Stimulated activated CD4-positive, alpha-beta T cell treated with anti-CD3 and anti-CD28 coated beads, Interleukin-1b, Interleukin-23, amount 100 ng/mL, for 48 hours (primary cell): ENCODE results near the gene ANP32B.
"Not testable (repeated sequence)": the region's sequence is repeated elsewhere in the genome, so short reads cannot be mapped to it uniquely, and the experiment has no call there.

Experiments used
- DNase-seq: peaks from one replicate; pipeline ENCODE4 v3.0.0-alpha.2; 2020

Gene ANP32B

DNA sequence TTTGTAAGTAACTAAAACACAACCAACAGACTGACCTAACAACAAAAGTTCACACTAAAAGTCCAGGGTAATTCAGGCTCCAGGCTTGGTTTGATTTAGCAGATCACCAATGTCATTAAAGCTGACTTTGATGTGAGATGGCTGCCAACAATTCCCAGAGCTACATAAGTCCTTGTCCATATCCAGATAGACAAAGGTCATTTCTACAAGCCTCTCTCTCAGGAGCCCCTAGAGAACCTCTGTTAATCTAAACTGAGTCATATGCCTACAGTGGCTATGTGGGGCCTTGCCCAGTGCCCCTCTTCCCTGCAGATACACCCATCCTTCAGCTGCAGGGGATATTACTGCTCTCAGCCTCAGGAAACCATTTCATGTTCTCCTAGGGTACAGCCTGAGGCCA is 18.2 kb upstream of the ANP32B start:
- DNase-seq = no peak

DNA sequence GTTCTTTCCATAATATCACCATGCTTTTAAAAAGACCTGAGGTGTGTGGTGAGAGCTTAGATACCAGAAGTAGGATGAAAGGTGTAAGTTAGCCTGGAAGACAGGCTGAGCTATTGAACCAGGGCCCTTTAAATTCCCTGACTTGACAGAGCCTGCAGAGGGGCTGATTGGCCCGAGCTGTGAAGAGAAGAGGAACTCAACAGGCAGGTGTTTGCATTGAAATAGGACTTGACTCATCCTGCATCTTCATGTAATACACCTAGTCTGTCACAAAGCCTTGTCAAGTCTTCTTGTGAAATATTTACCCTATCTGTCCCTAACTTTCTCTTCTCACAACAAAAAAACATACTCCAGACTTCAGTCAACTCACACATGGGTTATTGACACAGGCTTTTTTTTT is 16.6 kb upstream of the ANP32B start:
- no peak for DNase-seq

DNA sequence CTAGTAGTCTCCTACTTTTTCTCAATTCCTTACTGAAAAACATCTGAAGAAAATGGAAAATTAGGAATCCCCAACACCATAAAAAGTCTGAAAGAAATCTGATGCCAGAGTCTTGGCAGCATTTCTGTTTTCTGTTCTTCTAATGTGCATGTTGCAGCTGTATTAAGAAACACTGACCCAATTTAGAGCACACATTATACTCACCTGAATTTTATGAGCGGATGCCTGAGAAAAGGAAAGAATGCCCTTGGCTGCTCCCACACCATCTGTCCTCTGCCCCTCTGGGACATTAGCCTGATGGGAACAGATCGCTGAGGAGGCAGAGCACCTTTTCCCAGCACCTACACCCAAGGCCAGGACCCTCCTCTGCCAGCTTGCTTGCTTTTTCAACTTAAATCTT is 14.1 kb upstream of the ANP32B start:
- no peak for DNase-seq

- DNase-seq = no peak
Measured at GRCh38 chr9:97970165-97970564, 13.0 kb upstream of the ANP32B start.

GRCh38 chr9:97972753-97973152 is 10.4 kb upstream of the ANP32B start:
- no peak for DNase-seq

DNA sequence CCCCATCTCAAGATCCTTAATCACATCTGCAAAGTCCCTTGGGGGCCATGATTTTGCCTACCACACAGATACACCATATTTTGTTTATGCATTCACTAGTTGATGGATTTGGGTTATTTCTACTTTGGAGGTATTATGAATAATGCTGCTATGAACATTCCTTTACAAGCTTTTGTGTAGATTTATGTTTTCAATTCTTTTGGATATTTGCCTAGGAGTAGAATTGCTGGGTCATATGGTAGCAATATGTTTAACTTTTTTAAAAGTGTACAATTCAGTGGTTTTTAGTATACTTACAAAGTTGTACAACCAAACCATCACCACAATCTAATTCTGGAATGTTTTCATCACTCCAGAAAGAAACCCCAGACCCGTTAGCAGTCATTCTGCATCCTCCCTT is 7.8 kb upstream of the ANP32B start:
- DNase-seq = no peak

DNA sequence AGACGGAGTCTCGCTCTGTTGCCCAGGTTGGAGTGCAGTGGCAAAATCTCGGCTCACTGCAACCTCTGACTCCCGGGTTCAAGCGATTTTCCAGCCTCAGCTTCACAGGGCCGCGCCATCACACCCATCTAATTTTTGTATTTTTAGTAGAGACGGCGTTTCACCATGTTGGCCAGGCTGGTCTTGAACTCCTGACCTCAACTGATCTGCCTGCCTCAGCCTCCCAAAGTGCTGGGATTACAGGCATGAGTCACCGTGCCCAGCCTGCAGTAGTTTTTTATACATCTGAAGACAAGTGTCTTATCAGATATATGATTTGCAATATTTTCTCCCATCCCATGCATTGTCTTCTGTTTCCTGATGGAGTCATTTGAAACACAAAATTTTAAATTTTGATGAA is 6.5 kb upstream of the ANP32B start:
- DNase-seq = not testable (repeated sequence)

- DNase-seq = no peak
Measured at GRCh38 chr9:97978371-97979130, 4.6 kb upstream of the ANP32B start.

DNA sequence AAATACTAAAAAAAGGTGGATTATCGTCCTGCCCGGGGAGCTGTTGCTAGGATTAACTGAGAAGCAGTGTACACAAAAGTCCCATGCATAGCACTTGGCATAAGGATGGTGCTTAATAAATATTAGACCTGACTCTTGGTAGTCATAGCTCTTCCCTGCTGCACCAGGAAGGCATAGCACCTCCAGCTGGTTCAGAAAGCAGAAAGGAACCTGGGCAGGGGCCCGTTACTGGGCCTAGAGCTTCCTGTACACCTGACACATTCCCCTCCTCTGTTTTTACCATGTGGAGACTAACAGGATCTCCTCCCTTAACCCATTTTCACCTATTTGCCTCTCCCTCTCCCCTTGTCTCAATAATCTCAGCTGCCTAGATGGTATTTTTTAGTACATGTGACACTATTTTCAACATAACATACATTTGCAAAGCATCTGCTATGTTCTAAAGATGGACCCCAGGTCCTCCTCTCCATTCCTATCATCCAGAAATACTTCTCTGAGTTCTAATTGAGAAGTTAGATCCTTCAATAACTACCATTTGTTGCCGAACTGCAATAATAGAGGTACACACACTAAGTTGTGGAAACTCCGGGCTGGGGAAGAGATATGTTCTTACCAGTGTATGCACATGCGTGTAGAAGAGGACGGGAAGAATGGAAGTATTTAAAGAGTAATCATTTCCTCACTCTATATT is 3.2 kb upstream of the ANP32B start:
- no peak for DNase-seq

DNA sequence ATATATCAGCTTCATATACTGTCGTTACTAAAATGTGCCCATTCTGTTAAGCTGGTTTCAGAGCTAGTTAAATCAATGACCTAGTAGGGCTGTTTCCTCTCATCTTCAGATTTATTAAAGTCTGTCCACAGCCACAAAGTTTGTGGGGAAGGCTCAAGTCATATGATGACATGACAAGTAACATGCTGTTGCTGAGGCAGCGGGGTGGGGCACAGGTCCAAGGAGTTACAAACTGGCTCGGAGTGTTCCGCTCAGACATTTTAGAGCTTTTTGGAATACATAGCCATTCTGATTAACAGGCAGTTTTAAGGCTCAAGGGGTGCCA is 2.7 kb upstream of the ANP32B start:
- no peak for DNase-seq

- no peak for DNase-seq
Measured at GRCh38 chr9:97980918-97981845, 2.0 kb upstream of the ANP32B start.

DNA sequence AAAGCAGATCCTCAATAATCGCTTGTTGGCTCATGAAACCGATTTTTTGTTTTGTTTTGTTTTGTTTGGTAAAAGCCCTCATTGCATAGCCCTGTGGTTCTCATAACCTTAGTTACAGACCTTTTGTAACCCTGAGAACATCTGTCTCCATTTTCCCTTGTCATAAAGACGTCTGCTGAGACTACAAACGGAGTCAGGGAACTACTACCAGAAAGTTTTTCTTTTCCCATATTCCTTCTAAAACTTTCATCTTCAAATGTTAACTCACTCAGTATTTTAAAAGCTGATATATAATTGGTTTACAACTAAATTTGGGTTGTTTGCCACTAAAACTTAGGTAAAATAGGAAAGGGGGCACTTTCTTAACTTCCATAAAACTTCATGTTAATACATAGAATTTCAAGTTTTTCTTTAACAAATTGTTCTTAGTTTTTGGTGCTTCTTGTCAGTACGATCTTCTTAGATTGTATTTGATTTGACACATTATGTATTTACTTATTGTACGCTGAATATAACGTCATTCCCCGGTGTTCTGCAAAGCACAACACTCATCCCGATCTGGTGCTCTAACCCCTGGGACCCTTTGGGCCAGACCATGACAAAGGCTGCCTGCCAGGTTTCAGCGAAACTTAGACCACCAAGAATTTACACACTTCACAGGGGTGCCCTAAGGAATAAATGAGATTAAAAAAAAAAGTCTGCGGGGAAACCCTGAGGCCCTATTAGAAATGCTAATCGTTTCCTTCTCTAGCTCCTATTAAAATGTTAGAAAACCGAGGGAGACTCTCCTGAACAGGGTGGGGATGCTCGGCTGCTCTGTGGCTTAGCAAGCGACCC is 1.1 kb upstream of the ANP32B start:
- no peak for DNase-seq

DNA sequence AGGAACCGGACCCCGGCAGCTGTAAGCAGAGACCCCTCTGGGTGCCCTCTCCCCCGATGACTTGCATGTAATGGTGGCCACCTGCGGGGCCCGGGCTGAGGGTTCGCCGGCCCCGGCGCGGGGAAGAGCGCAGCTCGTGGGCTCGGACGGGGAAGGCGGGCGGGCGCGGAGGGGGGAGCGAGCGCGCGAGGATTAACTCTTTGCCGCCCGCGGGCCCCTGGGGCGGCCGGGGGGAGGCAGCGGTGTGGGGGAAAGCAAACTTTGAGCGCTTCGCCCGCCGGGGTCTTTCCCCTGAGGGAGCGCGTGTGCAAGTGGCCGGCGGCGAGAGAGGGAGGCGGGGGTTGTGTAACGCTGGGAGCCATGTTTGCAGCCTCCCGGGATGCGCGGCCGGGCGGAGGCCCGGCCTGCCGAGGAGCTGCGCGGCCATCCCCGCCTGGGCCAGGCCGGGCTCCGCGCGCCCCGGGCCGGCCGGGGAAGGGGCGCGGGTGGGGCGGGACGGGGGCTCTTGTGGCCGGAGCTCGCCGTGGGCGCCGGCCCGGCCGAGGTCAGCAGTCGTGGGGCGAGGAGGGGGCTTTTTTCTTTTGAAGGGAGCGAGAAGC is 547 bp downstream of the ANP32B start:
- DNase-seq = peak; percentile 51

DNA sequence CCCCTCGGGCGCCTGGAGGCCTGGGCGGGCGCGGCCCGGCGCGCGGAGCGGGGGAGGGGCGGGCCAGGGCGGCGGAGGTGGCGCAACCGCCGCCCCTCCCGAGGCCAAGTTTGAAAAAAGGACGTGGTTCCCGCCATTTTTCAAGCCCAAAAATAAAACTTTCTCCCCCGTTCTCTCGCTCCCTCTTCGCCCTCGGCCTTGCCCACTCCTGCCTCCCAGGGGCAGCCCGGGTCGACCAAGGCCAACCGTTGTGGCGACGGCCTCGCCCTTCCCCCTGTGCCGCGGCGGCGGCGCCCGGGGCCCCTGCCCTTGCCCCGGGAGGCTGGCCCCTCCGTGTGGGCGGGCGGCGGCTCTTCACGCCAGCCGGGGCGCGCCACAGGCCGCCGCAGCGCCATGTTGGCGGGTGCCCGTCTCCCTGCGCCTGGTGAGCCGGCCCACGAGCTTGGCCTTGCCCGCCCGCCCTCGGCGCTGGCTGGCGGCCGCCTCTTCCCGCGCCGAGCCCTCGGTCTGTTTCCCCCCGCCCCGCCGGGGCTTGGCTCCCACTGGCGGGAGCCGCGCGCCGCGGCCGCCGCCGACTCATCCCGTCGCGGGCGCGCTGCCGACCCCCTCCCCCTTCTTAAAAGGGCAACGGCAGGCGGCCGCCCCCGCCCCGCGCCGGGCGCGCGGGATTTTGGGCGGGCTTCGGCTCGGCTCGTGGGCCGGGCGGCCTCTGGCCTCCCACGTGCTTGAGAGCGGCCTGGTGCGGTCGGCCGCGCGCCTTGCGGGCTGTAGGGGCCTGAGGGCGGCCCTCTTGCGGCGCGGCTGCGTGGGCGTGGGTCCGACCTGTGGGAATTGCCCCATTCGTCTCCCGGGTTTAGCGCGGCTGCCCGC is 1.3 kb downstream of the ANP32B start:
- DNase-seq = peak; percentile 84

DNA sequence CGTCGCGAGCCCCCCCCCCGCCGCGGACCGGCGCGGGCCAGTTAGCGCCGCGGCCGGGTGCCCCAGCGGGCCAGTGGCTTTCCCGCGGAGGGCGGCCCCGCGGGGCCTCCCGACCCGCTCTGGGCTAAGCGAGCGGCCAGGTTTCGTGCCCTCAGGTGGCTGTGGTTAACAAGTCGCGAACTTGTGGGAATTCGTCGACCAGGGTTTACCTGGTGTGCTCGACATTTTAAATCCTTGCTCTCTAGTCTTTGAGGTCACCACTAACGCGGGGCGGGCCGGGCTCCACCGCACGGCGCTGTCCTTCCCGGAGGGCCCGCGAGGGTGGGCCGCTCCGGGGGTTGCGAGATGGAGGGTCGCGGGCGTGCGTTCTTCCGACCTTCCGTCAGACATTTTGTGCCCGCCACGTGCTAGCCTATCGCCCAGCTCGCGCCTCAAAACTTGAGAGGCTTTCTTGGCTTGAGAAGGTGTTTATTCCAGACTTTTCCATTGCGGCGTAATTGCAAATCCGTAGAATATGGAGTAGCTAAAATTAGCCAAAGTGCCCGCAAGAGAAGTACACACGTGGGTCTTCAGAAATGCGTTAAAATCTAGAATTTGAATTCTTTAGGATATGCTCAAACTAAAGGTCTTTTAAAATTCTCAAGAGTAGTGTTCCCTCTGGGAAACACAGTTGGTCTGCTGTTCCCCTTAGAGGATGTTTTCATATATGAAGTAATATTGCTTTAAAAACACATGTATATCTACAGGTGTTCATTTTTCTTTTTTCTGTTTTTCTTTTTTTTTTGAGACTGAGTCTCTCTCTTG is 2.1 kb downstream of the ANP32B start:
- peak; percentile 45 for DNase-seq

DNA sequence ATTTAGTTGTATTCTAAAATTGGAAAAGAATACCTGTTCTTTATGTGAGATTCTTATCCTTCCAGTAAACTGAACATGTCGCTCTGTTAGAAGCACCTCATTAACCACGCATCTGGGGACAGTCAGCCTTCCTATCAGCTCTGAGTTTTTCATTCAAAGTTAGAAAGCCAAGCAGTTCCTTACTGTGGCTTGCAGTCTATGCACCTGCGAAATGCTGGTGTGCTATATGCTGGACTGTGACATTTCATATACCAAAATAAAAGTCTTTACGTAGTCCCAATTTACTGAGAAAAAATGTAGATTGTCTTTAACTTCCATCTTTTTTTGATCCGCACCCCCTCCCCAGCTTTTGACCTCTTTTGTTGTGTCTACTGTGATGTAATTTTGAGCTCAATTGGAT is 4.3 kb downstream of the ANP32B start:
- no peak for DNase-seq

- no peak for DNase-seq
Measured at GRCh38 chr9:97990259-97990658, 7.1 kb downstream of the ANP32B start.

- no peak for DNase-seq
Measured at GRCh38 chr9:97991818-97992217, 8.7 kb downstream of the ANP32B start.

DNA sequence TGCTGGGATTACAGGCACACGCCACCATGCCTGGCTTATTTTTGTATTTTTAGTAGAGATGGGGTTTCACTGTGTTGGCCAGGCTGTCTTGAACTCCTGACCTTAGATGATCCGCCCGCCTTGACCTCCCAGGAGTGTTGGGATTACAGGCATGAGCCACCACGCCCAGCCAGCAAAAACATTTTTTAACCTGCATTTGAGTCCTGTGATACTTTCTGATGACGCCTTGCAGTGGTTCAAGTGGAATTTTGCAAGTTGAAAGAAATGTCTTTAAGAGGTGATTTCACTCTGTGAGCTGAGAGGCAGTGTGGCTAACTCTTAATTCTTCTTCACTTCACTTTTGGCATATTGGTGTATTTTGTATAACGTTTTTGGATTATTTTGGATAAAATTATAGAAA is 9.1 kb downstream of the ANP32B start:
- DNase-seq = no peak

- DNase-seq = no peak
Measured at GRCh38 chr9:97993000-97993399, 9.9 kb downstream of the ANP32B start.

DNA sequence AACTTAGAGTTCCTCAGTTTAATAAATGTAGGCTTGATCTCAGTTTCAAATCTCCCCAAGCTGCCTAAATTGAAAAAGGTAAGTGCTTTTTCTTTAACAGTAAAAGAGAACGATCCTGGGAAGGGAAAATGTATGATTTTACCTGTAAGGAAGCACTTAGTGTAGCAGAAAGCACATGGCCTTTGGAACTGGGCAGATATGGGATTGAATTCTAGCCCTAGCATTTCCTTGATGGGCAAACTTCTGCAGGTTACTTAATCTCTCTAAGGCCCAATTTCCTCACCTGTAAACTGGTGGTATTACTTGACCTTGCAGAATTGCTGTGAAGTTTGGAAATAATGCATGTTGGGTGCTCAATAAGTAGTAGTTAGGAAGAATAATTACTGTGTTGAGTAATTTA is 11.6 kb downstream of the ANP32B start:
- no peak for DNase-seq
